HG03066 (cell line): ENCODE results near the gene CERS2.

Experiments used
- ATAC-seq: cut with Tn5 transposase; IDR thresholded peaks from one replicate; pipeline ENCODE4 v1.9.1; 2021; ENCODE audit warnings: low read depth; ENCODE audit not compliant: unreplicated experiment

CERS2 gene

DNA sequence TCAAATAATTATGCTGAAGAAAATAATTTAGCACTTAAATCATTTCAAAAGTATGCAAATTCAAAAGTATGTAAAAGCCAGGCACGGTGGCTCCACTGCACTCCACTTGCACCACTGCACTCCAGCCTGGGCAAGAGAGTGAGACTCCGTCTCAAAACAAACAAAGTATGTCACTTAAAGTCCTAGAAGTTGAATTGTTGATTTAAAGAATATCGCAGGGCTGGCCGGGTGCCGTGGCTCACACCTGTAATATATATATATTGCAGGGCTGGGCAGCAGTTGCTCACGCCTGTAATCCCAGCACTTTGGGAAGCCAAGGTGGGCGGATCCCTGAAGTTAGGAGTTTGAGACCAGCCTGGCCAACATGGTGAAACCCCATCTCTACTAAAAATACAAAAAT lies 57.2 kb downstream of the CERS2 start:
- ATAC-seq, result no peak
